KG1 (cell line): ENCODE data around the gene DNMT3L.
A peak's percentile ranks its signal among the peaks of the same experiment; 100 is the strongest.
"Not testable (repeated sequence)": the region's sequence is repeated elsewhere in the genome, so short reads cannot be mapped to it uniquely, and the experiment has no call there.

ENCODE experiments used
- DNase-seq: peaks from one replicate; lab custom pipeline; 2025; lab: John Stamatoyannopoulos, UW

Gene DNMT3L

DNA sequence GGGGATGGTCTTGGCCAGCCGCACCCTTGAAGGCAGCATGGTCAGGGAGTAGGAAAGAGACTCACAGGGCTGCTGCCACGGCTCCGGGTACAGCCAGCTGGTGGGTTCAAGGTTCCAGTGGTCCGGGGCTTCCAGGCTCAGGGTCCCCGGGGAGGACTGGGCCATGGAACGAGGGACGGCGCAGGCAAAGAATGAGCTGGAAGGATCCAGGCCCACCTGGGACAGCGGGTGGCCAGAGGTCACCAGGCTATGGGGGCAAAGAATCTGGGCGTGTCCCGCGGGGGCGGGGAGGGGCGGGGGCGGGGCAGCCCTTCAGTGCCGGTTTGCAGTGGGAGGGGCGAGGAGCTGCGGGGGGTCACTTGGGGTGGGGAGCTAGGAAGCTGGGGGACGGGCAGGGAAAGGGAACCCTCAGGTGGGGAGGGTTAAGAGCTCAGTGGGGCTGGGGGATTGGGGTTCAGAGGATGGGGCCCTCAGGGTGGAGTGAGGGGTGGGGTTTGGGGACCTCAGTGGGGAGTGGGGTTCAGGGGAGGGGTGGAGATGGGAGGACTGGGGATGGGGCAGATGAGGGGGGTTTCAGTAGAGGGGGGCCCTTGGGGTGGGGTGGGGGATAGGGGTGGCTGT, at the start of gene DNMT3L:
TSS of gene DNMT3L (minus strand) at position 223 of the 621 bp plus-strand sequence. CDS start 638 bp downstream, outside the sequence.
- no peak for DNase-seq

DNA sequence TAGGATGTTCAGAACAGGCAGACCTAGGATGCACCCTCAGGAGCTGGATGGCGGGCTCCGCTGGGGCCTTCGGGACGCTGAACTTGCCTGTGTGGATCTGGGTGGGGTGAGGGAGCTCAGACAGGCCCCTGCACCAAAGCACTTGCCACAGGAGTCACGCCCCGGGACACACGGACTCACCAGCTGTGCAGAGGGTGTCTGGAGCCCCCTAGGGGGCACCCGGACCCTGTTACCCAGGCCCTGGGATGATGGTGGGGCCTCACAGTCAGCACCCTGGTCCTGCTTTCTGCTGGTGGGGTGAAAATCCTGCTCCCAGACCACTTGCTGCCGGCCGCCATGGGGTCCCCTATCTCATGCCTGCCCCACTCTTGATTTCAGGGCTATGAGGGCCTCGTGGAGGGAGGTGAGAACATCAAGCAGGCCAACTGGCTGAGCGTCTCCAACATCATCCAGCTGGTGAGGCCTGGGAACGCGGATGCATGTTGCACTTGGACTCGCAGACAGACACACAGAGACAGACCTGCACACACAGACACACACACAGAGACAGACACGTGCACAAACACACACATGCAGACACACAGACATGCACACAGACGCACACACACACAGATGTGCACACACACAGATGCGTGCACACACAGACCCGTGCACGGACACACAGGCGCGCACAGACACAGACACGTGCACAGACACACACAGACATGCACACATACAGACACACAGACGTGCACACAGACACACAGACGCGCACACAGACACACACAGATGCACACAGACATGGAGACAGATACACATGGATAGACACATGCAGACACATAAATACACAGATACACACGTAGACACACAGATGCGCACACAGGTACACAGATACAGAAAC, 49.2 kb upstream of the DNMT3L start:
- no peak for DNase-seq

DNA sequence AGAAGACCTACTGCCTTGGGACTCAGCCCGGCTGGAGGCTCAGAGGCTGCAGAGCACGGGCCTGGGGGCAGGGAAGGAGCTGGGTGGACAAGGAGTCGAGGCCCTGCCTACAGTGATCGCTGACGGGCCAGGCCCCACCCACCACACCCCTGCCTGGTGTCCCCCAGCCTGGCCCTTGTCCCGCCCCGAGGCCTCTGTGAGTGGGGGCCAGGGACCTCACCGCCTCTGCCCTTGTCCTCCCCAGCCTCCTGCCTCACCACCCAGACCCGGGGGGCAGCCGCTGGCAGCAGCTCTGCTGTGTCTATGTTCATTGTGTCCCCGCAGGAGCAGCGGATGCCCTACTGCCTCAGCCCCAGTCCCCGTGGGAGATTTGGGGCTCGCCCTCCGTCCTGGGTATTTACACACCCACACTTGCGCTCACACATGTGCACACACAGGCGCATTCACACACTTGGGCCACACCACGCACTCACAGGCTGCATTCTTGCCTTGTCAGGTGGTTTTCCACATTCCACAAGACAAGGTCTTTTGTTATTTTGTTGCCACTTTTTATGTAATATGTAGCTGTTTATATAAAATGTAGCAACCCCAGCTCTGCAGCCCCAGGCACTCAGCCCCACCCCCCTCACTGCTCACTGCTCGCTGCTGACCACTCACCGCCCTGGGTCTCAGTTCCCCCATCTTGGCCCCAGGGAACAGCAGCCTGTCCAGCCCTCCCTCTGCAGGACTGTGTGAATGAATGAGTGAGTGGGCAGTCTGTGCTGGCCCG, 45.4 kb upstream of the DNMT3L start:
- no peak for DNase-seq

DNA sequence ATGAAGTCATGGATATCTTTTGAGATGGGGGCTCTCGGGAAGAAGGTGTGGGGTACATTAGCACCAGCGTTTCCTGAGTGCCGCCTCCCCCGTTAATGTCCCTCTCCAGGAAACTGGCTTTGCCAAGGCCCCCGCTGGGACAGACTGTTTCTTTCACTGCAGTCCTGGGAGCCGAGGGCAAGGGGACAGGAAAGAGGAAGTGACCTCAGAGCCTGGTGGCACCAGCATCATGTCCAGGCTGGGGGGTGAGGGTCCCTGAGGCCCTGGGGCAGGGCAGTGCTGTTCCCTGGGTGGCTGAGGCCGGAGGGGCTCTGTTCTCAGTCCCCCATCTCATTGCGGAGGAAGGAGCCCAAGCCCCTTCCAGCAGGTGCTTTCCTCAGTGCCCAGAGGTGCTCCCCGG, 44.0 kb upstream of the DNMT3L start:
- DNase-seq = no peak

GRCh38 chr21:44304877-44305293, 43.2 kb upstream of the DNMT3L start:
- DNase-seq = no peak

- no peak for DNase-seq
Measured at GRCh38 chr21:44304011-44304616, 42.4 kb upstream of the DNMT3L start.

DNA sequence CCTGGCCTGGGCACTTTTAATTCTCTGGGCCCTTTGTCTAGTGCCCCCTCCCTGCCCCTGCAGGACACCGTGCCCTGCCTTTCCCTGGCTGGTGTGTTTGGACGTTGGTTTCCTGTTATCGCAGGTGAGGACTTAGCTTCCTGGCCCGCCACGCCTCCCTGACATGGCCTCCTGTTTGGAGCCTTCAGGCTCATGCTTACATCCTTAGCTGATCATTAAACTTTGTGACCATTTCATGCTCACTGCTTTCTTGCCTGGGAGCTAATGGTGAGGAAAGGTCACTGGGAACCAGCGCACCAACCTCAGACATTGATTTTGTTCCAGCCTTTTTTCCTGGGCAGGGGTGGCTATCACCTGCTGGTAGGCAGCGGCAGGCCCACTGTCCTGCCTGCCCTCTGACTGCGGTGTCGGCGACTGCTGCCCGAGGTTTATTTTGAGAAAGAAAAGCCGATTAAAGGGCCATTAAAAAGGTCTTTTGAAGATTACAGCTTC, 41.8 kb upstream of the DNMT3L start:
- no peak for DNase-seq

DNA sequence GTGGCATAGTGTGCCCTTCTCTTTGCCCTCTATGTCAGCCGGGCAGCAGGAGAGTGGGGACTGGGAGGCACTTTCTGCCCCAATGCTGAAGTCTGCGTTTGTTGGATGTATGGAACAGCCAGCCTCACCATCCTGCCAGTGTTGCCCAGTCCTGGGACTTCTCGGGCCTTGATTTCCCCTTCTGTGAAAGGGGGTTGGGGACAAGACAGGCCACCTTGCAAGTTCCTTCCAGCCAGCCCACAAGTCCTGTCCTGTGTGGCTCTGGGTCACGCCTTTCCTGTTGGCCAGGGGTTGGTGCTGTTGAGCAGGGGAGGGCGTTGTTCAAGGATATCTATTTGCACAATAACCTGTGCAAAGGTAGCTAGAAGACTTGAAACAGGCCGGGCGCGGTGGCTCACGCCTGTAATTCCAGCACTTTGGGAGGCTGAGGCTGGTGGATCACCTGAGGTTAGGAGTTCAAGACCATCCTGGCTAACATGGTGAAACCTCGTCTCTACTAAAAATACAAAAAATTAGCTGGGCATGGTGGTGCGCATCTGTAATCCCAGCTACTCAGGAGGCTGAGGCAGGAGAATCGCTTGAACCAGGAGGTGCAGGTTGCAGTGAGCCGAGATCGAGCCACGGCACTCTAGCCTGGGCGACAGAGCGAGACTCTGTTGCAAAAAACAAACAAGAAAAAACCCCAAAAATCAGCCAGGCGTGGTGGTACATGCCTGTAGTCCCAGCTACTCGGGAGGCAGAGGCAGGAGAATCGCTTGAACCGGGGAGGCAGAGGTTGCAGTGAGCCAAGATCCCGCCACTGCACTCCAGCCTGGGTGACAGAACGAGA, 41.1 kb upstream of the DNMT3L start:
- not testable (repeated sequence) for DNase-seq

- DNase-seq = no peak
Measured at GRCh38 chr21:44301961-44302406, 40.3 kb upstream of the DNMT3L start.

DNA sequence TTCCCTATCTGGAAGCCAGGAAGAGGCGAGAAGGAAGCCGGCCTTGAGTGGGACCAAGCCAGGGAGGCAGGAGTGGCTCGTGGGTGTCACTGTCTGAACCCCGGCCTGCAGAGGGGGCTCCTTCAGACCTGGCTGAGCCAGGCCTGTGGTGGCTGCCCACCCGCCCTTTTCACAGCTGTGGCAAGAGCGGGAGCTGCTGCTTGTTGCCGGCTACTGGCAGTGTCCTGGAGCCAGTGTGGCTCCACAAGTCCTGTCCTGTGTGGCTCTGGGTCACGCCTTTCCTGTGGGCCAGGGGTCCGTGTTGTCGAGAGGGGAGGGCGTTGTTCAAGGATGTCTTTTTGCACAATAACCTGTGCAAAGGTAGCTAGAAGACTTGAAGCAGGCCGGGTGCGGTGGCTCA, 39.4 kb upstream of the DNMT3L start:
- no peak for DNase-seq

DNA sequence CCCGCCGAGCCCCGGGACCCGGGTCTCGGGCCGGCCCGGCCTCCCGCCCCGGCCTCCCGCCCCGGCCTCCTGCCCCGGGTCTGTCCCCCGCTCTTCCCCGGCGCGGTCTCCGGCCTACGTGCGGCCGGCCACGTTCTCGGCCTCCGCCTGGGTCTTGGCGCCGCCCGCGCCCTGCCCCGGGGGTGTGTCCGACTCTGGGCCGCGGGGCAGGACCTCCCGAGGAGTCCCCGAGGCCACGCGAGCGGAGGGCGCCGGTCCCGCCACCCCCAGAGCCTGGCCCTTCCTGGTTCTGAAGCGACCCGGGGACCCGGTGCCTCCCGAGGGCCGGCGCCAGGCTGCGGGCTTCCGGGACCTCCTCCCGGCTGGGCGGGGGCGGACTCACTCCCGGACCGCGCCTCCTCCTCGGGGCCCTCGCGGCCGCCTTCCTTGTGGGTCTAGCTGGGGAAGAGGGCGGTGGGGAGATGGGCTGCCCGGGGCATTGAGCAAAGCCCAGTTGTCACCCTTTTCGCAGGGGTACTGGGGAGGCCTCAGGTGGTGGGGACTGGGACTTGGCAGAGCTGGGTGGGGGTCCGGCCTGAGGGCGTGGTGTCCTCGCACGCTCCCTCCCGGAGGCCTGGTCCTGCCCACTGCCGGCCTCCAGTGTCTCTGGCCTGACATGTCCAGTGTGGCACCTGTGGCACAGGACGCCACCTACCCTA, 38.7 kb upstream of the DNMT3L start:
- DNase-seq = peak; percentile 29

DNA sequence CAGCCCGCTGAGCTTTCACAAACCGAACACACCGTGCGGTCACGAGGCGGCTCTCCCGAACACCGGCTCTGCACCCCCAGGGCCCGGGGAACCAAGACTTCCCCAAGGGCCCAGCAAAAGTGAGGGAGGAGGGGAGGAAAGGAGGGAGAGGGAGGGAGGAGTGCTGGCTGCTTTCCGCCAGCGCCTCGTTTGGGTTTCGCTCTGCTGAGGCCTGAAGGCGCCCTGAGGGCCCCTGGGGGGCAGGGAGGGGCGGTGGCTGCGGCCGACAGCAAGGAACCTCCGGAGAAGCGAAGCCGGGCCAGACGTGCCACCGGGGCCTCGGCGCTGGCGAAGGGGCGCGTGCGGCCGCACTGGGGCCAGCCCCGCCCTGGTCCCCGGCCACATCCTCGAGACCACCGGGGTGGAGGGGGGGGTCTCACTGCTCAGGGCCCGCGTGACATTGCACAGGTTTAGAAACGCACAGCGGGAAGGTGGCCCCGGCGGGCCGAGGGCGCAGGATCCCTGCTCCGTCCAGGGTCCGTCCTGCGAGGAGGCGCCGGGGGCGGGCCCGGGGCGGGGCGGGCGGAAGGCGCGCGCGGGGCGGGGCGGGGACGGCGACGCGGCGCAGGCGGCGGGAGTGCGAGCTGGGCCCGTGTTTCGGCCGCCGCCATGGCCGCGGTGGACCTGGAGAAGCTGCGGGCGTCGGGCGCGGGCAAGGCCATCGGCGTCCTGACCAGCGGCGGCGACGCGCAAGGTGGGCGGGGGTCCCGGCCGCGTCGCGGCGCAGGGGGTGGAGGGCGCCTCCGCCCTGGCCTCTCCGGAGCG, 38.0 kb upstream of the DNMT3L start, which contains the start of gene PFKL:
TSS of gene PFKL (plus strand) at position 596 of the 804 bp plus-strand sequence. CDS start at position 649, 53 bp downstream.
- DNase-seq = peak; percentile 65

DNA sequence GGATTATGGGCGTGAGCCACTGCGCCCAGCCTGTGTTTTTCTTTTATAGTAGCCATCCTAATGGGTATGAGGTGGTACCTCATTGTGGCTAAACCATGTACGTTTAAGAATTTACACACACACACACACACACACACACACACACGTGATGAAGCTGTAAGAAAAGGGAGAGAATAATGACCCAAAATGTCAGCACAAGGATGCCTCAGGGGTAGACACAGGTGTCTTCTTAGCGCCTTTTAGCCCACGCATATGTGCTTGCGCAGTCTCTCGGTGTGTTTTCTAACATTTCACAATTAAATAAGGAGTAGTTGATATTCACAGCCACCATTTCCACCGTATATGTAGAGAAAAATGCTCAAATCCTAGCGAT, 37.4 kb upstream of the DNMT3L start:
- DNase-seq = no peak

GRCh38 chr21:44298301-44298700, 36.6 kb upstream of the DNMT3L start:
- DNase-seq = no peak

DNA sequence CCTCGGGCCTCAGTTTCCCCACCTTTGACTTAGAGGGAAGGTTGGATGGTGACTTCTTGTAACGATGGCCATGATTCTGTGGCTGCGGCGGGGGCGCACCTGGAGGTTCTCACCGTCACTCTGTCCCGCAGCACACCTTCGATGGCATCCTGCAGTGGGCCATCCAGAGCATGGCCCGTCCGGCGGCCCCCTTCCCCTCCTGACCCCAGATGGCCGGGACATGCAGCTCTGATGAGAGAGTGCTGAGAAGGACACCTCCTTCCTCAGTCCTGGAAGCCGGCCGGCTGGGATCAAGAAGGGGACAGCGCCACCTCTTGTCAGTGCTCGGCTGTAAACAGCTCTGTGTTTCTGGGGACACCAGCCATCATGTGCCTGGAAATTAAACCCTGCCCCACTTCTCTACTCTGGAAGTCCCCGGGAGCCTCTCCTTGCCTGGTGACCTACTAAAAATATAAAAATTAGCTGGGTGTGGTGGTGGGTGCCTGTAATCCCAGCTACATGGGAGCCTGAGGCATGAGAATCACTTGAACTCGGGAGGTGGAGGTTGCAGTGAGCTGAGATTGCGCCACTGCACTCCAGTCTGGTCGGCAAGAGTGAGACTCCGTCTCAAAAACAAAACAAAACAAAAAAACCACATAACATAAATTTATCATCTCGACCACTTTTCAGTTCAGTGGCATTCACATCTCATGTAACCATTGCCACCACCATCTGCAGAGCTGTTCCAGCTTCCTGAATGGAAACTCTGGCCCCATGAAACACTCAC, 36.0 kb upstream of the DNMT3L start:
- DNase-seq = peak; percentile 59

- no peak for DNase-seq
Measured at GRCh38 chr21:44296916-44297315, 35.2 kb upstream of the DNMT3L start.

DNA sequence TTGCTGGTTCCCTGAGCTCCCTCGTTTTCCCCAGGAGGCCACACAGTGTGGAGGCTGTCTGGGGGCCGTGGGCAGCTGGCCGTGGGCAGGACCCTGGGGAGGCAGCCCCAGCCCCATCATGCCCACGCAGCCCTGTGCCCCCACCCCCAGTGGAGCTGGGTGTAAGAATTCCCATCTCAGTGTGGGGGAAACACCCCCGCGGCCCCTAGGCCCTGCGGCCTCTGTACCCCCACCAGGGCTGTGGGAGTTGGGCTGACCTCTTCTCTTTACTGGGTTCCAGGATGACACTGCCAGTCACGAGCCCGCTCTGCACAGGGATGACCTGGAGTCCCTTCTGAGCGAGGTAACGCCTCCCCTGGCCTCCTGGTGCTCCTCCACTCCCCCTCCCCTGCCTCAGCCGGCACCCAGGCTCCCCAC, 34.4 kb upstream of the DNMT3L start:
- no peak for DNase-seq

DNA sequence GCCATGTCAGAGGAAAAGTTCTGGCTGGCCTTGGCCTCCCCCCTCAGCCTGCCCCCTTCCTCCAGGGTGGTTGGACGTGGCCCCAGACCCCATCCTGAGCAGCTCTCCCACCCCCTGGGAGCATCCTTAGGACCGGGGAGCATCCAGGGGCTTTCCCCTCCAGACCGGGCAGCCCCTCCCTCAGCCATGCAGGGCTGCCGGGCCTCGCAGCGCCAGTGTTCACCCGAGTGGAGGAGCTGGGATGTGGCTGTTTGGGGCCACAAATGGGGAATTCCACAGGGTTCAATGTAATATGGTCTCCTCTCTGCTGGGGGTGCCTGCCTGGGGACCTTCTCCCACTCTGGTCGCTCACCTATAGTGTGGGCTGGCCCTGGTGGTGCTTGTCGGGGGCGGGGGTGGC, 33.9 kb upstream of the DNMT3L start:
- no peak for DNase-seq

DNA sequence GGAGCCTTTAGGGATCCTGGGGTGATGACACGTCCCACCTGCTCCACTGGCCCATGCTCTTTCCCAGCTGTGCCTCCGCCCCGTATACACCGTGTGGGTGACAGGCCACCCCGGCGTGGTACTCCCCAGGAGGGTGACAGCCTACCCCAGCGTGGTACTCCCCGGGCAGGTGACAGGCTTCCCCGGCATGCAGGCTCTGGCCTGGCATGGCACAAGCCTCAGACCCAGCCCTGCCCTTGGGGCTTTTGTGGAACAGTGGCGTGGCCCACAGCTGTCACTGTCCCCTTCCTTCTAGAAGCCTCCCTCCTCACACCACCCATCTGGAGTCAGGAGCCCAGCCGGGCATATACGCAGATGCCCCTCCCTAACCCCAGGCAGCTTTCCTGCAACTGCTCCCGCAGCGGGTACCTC, 33.5 kb upstream of the DNMT3L start:
- no peak for DNase-seq
